ENCODE data around the gene NRAS. TPM values are rescaled to one million over a fixed set of nuclear protein-coding genes. Genes with fewer than 3 reads are reported as not detected.

Gene NRAS
- 10 to 100 TPM; 75.0 to 78.0 TPM for total RNA-seq
- polyA plus RNA-seq (2013, experiment 1 of 2), result 70.5 TPM
- polyA plus RNA-seq (2013, experiment 2 of 2), result 71.0 TPM
- long read RNA-seq, experiment 1, full-length matches to known transcripts, result 10 of 39 reads
- long read RNA-seq, experiment 1, partial matches to known transcripts, result 2 of 39 reads
- long read RNA-seq, experiment 1, other reads (novel, unspliced or antisense), result 27 of 39 reads
- long read RNA-seq, experiment 2, full-length matches to known transcripts, result 336 of 368 reads
- long read RNA-seq, experiment 2, partial matches to known transcripts, result 11 of 368 reads
- long read RNA-seq, experiment 2, other reads (novel, unspliced or antisense), result 21 of 368 reads
- long read RNA-seq, experiment 3, full-length matches to known transcripts, result 459 of 490 reads
- long read RNA-seq, experiment 3, partial matches to known transcripts, result 22 of 490 reads
- long read RNA-seq, experiment 3, other reads (novel, unspliced or antisense), result 9 of 490 reads
- long read RNA-seq, experiment 4, full-length matches to known transcripts, result 12 of 18 reads
- long read RNA-seq, experiment 4, partial matches to known transcripts, result 3 of 18 reads
- long read RNA-seq, experiment 4, other reads (novel, unspliced or antisense), result 3 of 18 reads

DNA sequence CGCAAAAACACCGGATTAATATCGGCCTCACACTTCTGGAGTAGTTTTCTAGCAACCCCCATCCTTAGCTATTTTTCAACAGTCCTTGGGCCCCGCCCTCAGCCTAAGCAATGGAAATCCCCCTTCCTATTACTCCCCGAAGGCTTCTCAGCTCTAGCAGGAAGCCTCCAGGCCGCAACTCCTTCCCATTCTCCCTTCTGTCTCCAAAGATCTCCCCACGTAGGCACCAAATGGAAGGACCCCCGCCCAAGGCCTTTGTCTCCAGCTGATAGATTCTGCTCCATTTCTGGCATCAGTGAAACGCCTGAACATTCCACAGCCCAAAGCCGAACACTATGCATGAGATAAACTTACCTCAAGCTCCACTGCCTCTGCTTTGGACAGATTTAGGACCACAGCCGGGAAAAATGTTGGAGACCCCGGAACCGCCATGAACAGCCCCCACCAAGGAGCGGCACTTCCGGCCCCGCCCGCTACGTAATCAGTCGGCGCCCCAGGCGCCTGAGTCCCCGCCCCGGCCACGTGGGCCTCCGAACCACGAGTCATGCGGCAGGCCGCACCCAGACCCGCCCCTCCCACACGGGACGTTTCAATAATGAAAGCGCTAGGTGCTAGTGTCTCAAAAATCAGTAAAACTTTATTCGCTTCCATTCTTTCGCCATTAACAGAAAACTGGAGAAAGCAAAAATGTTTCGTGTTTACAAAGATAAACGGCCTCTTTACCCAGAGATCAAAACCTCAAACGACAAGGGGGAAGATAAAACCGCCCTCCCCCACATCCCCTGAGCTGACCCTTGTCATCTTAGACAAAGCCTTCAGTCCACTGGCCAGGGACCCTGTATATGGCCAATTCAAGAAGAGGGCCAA is at the start of gene NRAS:
TSS of gene NRAS (minus strand) at position 468 of the 867 bp plus-strand sequence. CDS start 611 bp downstream, outside the sequence.
- H3K27ac Mint-ChIP-seq, result peak within 1 kb of the TSS; percentile 100
- Histone ChIP-seq H3K27me3 (ENCODE audit: control insufficient read depth, insufficient read depth, low read length, poor library complexity, severe bottlenecking) (no peaks in the 10 kb centered on the region), H3K36me3 (ENCODE audit: control insufficient read depth, insufficient read depth, low read length) (peaks cover 84% of the 10 kb centered on the region), H3K9ac (ENCODE audit: extremely low read depth, low read length, poor library complexity, severe bottlenecking) (peak within 1 kb of the TSS; percentile 97), H3K4me1 (ENCODE audit: control insufficient read depth, insufficient read depth, low read length) (peaks cover 5% of the 10 kb centered on the region), H3K4me3 (ENCODE audit: low read length) (peak within 1 kb of the TSS; percentile 97), H3K9me3 (ENCODE audit: control insufficient read depth, low read length) (no peaks in the 10 kb centered on the region), H3K27ac (ENCODE audit: low read depth, low read length) (peak within 1 kb of the TSS; percentile 81)
- H3K4me1 Mint-ChIP-seq, result peaks cover 9% of the 10 kb centered on the region
- DNase-seq, result peak; percentile 97
- TF ChIP-seq, protein P1, sequence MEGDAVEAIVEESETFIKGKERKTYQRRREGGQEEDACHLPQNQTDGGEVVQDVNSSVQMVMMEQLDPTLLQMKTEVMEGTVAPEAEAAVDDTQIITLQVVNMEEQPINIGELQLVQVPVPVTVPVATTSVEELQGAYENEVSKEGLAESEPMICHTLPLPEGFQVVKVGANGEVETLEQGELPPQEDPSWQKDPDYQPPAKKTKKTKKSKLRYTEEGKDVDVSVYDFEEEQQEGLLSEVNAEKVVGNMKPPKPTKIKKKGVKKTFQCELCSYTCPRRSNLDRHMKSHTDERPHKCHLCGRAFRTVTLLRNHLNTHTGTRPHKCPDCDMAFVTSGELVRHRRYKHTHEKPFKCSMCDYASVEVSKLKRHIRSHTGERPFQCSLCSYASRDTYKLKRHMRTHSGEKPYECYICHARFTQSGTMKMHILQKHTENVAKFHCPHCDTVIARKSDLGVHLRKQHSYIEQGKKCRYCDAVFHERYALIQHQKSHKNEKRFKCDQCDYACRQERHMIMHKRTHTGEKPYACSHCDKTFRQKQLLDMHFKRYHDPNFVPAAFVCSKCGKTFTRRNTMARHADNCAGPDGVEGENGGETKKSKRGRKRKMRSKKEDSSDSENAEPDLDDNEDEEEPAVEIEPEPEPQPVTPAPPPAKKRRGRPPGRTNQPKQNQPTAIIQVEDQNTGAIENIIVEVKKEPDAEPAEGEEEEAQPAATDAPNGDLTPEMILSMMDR (conservative IDR thresholded peaks at IDR 0.05), result no peak
- 0% methylated on average over 9 to 38 of the region's 38 CpGs for WGBS, 2 experiments (ENCODE audit: insufficient coverage in 1 of 2, insufficient read length in 1 of 2)
- peak within 1 kb of the TSS; percentile 100 for H3K4me3 Mint-ChIP-seq
- no peaks in the 10 kb centered on the region for H3K9me3 Mint-ChIP-seq
- H3K36me3 Mint-ChIP-seq (ENCODE audit: low read depth), result peaks cover 66% of the 10 kb centered on the region
- no peaks in the 10 kb centered on the region for H3K27me3 Mint-ChIP-seq (ENCODE audit: insufficient read depth)

- Mint-ChIP-seq H3K4me3 (no peak overlapping the region), H3K27ac (no peak overlapping the region), H3K27me3 (ENCODE audit: insufficient read depth) (peaks cover 5% of the 10 kb centered on the region), H3K9me3 (peaks cover 6% of the 10 kb centered on the region), H3K36me3 (ENCODE audit: low read depth) (no peaks in the 10 kb centered on the region), H3K4me1 (no peaks in the 10 kb centered on the region)
- no peaks in the 10 kb centered on the region for H3K27me3 ChIP-seq (ENCODE audit: control insufficient read depth, insufficient read depth, low read length, poor library complexity, severe bottlenecking)
- DNase-seq, result no peak
- TF ChIP-seq, protein P1 (conservative IDR thresholded peaks at IDR 0.05), result peak; percentile 53
- no peak overlapping the region for H3K4me3 ChIP-seq (ENCODE audit: low read length)
- no peak overlapping the region for H3K9ac ChIP-seq (ENCODE audit: extremely low read depth, low read length, poor library complexity, severe bottlenecking)
- H3K36me3 ChIP-seq (ENCODE audit: control insufficient read depth, insufficient read depth, low read length), result peaks cover 10% of the 10 kb centered on the region
- 83 to 88% methylated on average over 3 to 4 of the region's 4 CpGs for WGBS, 2 experiments (ENCODE audit: insufficient coverage in 1 of 2, insufficient read length in 1 of 2)
- no peaks in the 10 kb centered on the region for H3K9me3 ChIP-seq (ENCODE audit: control insufficient read depth, low read length)
- H3K4me1 ChIP-seq (ENCODE audit: control insufficient read depth, insufficient read depth, low read length), result no peaks in the 10 kb centered on the region
- H3K27ac ChIP-seq (ENCODE audit: low read depth, low read length), result no peak overlapping the region
Measured at GRCh38 chr1:114764689-114765088, 48.1 kb upstream of the NRAS start.

DNA sequence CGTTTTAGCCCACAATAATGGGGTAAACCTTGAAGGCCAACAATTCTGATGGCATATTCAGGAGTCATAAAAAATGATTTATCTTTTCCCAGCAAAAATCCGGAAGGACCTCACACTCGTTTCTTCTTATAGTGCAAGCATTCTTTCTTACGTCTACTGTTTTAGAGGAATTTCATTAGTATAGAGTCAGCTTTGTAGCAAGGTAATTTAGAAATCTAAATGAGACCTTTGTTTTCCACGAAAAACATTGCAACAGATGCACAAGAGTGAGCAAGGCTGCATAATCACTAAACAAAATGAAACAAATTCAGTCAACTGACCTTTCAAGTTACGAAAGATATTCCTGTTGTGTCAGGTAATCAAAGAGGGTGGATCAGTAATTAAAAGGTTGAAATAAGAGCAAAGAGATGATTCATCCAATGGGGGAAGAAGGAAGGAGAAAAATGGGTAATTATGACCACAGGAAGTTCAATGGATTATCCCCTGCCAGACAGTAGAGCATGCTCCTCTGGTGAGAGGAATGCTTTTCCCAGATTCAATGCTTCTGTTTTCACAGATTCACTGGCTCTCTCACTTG is 41.8 kb upstream of the NRAS start:
- Histone ChIP-seq H3K27me3 (ENCODE audit: control insufficient read depth, insufficient read depth, low read length, poor library complexity, severe bottlenecking) (no peaks in the 10 kb centered on the region), H3K9ac (ENCODE audit: extremely low read depth, low read length, poor library complexity, severe bottlenecking) (peak overlapping the region; percentile 100), H3K36me3 (ENCODE audit: control insufficient read depth, insufficient read depth, low read length) (peaks cover 13% of the 10 kb centered on the region), H3K9me3 (ENCODE audit: control insufficient read depth, low read length) (peaks cover 9% of the 10 kb centered on the region), H3K4me3 (ENCODE audit: low read length) (peak overlapping the region; percentile 93), H3K27ac (ENCODE audit: low read depth, low read length) (no peak overlapping the region), H3K4me1 (ENCODE audit: control insufficient read depth, insufficient read depth, low read length) (peaks cover 4% of the 10 kb centered on the region)
- TF ChIP-seq, protein P1 (conservative IDR thresholded peaks at IDR 0.05), result no peak
- Mint-ChIP-seq H3K27me3 (ENCODE audit: insufficient read depth) (peaks cover 2% of the 10 kb centered on the region), H3K4me3 (peak overlapping the region; percentile 100), H3K9me3 (peaks cover 5% of the 10 kb centered on the region), H3K4me1 (peaks cover 33% of the 10 kb centered on the region), H3K36me3 (ENCODE audit: low read depth) (peaks cover 18% of the 10 kb centered on the region), H3K27ac (peak overlapping the region; percentile 100)
- no peak for DNase-seq
- WGBS, 2 experiments (ENCODE audit: insufficient coverage in 1 of 2, insufficient read length in 1 of 2), result 59 to 61% methylated on average over 4 to 6 of the region's 6 CpGs
